ENCODE results near the gene CDKN2A.

CDKN2A gene

GRCh38 chr9:21995666-21996398 is 1.6 kb upstream of the CDKN2A start:
- Mint-ChIP-seq H3K9me3 (no peaks in the 10 kb centered on the region), H3K4me3 (peak overlapping the region; percentile 88), H3K27ac (peak overlapping the region; percentile 76), H3K27me3 (peaks cover 55% of the 10 kb centered on the region), H3K4me1 (ENCODE audit: low read depth) (peaks cover 15% of the 10 kb centered on the region), H3K36me3 (ENCODE audit: low read depth) (peaks cover 2% of the 10 kb centered on the region)
- no peak for DNase-seq

- H3K4me3 Mint-ChIP-seq = peak overlapping the region; percentile 88
- peaks cover 2% of the 10 kb centered on the region for H3K36me3 Mint-ChIP-seq (ENCODE audit: low read depth)
- H3K4me1 Mint-ChIP-seq (ENCODE audit: low read depth) = peaks cover 17% of the 10 kb centered on the region
- H3K27ac Mint-ChIP-seq = peak overlapping the region; percentile 77
- DNase-seq = peak; percentile 76
- no peaks in the 10 kb centered on the region for H3K9me3 Mint-ChIP-seq
- H3K27me3 Mint-ChIP-seq = peaks cover 58% of the 10 kb centered on the region
Measured at GRCh38 chr9:21995006-21995665, 944 bp upstream of the CDKN2A start.

- Mint-ChIP-seq H3K27me3 (peaks cover 59% of the 10 kb centered on the region), H3K27ac (peak within 1 kb of the TSS; percentile 77), H3K4me3 (peak within 1 kb of the TSS; percentile 88), H3K36me3 (ENCODE audit: low read depth) (peaks cover 2% of the 10 kb centered on the region), H3K4me1 (ENCODE audit: low read depth) (peaks cover 19% of the 10 kb centered on the region), H3K9me3 (no peaks in the 10 kb centered on the region)
- peak; percentile 62 for DNase-seq
Measured at GRCh38 chr9:21994556-21995005, 389 bp upstream of the CDKN2A start, which contains the start of gene CDKN2B-AS1. CDKN2B-AS1 (plus strand) TSS chr9:21994791.

GRCh38 chr9:21993007-21993406 is 1.2 kb downstream of the CDKN2A start:
- Mint-ChIP-seq H3K4me3 (peak overlapping the region; percentile 88), H3K4me1 (ENCODE audit: low read depth) (peaks cover 21% of the 10 kb centered on the region), H3K9me3 (no peaks in the 10 kb centered on the region), H3K36me3 (ENCODE audit: low read depth) (peaks cover 2% of the 10 kb centered on the region), H3K27me3 (peaks cover 69% of the 10 kb centered on the region), H3K27ac (no peak overlapping the region)
- DNase-seq = no peak

- H3K36me3 Mint-ChIP-seq (ENCODE audit: low read depth) = peaks cover 2% of the 10 kb centered on the region
- peaks cover 66% of the 10 kb centered on the region for H3K27me3 Mint-ChIP-seq
- no peak overlapping the region for H3K27ac Mint-ChIP-seq
- no peak for DNase-seq
- peaks cover 22% of the 10 kb centered on the region for H3K4me1 Mint-ChIP-seq (ENCODE audit: low read depth)
- H3K9me3 Mint-ChIP-seq = no peaks in the 10 kb centered on the region
- H3K4me3 Mint-ChIP-seq = no peak overlapping the region
Measured at GRCh38 chr9:21991072-21991959, 2.9 kb downstream of the CDKN2A start.

- H3K27ac Mint-ChIP-seq = no peak overlapping the region
- H3K4me1 Mint-ChIP-seq (ENCODE audit: low read depth) = peaks cover 15% of the 10 kb centered on the region
- peaks cover 65% of the 10 kb centered on the region for H3K27me3 Mint-ChIP-seq
- H3K9me3 Mint-ChIP-seq = no peaks in the 10 kb centered on the region
- no peak for DNase-seq
- no peaks in the 10 kb centered on the region for H3K36me3 Mint-ChIP-seq (ENCODE audit: low read depth)
- no peak overlapping the region for H3K4me3 Mint-ChIP-seq
Measured at GRCh38 chr9:21989440-21990189, 4.6 kb downstream of the CDKN2A start.

GRCh38 chr9:21988056-21988990 is 5.9 kb downstream of the CDKN2A start:
- no peaks in the 10 kb centered on the region for H3K36me3 Mint-ChIP-seq (ENCODE audit: low read depth)
- H3K4me3 Mint-ChIP-seq = no peak overlapping the region
- H3K4me1 Mint-ChIP-seq (ENCODE audit: low read depth) = peaks cover 11% of the 10 kb centered on the region
- H3K27me3 Mint-ChIP-seq = peaks cover 71% of the 10 kb centered on the region
- no peak for DNase-seq
- H3K9me3 Mint-ChIP-seq = no peaks in the 10 kb centered on the region
- H3K27ac Mint-ChIP-seq = no peak overlapping the region

GRCh38 chr9:21985964-21986667 is 8.1 kb downstream of the CDKN2A start:
- H3K27me3 Mint-ChIP-seq = peaks cover 78% of the 10 kb centered on the region
- no peaks in the 10 kb centered on the region for H3K36me3 Mint-ChIP-seq (ENCODE audit: low read depth)
- no peak for DNase-seq
- no peak overlapping the region for H3K4me3 Mint-ChIP-seq
- H3K9me3 Mint-ChIP-seq = no peaks in the 10 kb centered on the region
- H3K27ac Mint-ChIP-seq = no peak overlapping the region
- H3K4me1 Mint-ChIP-seq (ENCODE audit: low read depth) = peaks cover 8% of the 10 kb centered on the region

GRCh38 chr9:21984101-21984500 is 10.1 kb downstream of the CDKN2A start:
- Mint-ChIP-seq H3K4me3 (no peak overlapping the region), H3K36me3 (ENCODE audit: low read depth) (no peaks in the 10 kb centered on the region), H3K27me3 (peaks cover 74% of the 10 kb centered on the region), H3K27ac (no peak overlapping the region), H3K9me3 (no peaks in the 10 kb centered on the region), H3K4me1 (ENCODE audit: low read depth) (peaks cover 2% of the 10 kb centered on the region)
- DNase-seq = no peak

- H3K4me1 Mint-ChIP-seq (ENCODE audit: low read depth) = peaks cover 2% of the 10 kb centered on the region
- H3K27ac Mint-ChIP-seq = no peak overlapping the region
- H3K27me3 Mint-ChIP-seq = peaks cover 74% of the 10 kb centered on the region
- no peak overlapping the region for H3K4me3 Mint-ChIP-seq
- H3K9me3 Mint-ChIP-seq = no peaks in the 10 kb centered on the region
- no peaks in the 10 kb centered on the region for H3K36me3 Mint-ChIP-seq (ENCODE audit: low read depth)
- DNase-seq = no peak
Measured at GRCh38 chr9:21983561-21983935, 10.6 kb downstream of the CDKN2A start.

- Mint-ChIP-seq H3K4me1 (ENCODE audit: low read depth) (peaks cover 2% of the 10 kb centered on the region), H3K27ac (no peak overlapping the region), H3K27me3 (peaks cover 74% of the 10 kb centered on the region), H3K4me3 (no peak overlapping the region), H3K36me3 (ENCODE audit: low read depth) (no peaks in the 10 kb centered on the region), H3K9me3 (no peaks in the 10 kb centered on the region)
- no peak for DNase-seq
Measured at GRCh38 chr9:21982861-21983560, 11.2 kb downstream of the CDKN2A start.

- Mint-ChIP-seq H3K27ac (no peak overlapping the region), H3K27me3 (peaks cover 74% of the 10 kb centered on the region), H3K36me3 (ENCODE audit: low read depth) (no peaks in the 10 kb centered on the region), H3K4me3 (no peak overlapping the region), H3K4me1 (ENCODE audit: low read depth) (peaks cover 2% of the 10 kb centered on the region), H3K9me3 (no peaks in the 10 kb centered on the region)
- no peak for DNase-seq
Measured at GRCh38 chr9:21982391-21982790, 11.8 kb downstream of the CDKN2A start.

Data from activated T-cell treated with anti-CD3 and anti-CD28 coated beads, Interleukin-2, amount 50 U/mL, for 24 hours (primary cell).